ENCODE measurements around the gene DIS3L2.
"Not testable (repeated sequence)": the region's sequence is repeated elsewhere in the genome, so short reads cannot be mapped to it uniquely, and the experiment has no call there.

The DIS3L2 gene

DNA sequence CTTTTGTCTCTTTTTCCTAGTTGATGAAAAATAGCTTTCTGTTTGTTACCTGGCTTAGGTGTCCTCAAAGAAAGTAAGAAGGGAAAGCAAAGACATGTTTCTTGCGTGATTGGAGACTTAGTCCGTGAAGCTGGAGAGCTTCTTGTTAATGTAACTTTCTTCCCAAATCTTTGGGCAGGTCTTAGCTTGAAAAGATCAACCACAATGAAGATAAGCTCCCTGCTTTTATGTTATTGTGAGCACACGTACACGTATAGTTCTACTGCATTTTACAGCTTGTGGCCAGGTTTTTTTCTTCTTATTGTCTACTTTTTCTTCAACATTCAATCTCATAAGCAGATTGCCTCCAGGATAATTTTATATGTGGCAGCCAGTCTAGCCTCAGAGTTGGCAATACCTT is 99.8 kb downstream of the DIS3L2 start:
- no peak for DNase-seq

DNA sequence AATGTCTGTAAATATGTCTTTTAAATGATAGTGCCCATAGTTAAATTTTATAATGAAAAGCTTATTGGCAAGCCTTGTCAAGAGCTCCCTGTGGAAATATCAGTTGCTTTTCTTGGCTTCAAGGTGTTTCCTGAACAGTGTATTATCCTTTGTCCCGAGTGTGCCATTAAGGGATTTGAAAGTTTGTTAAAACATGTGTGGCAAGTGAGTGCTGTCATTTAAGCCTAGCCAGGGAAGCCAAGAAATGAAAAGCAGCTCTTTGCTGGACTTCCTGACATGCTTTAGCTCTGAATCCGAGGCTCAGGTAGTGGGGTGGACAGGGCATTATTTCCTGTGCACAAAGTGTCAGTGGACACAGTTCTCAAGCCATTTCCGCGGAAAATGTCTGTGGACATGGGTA is 111.5 kb downstream of the DIS3L2 start:
- DNase-seq = no peak

DNA sequence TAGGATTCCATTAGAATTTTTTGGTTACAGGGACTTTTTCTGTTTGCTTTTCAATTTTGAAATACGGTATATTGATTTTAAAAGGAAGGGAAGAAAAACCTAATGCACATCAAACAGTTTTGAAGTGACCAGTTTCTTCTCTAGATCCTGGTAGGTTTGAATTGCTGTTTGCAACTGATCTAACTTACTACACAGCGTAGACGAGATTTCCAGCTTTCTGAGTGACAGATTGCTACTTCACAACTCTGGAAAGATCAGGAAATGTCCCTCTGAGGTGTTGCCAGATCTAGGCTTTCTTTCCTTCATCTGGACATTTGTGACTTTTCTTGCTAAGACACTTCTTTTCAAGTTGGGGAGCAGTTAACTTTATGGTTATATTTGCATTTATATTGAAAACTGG is 112.2 kb downstream of the DIS3L2 start:
- no peak for DNase-seq

DNA sequence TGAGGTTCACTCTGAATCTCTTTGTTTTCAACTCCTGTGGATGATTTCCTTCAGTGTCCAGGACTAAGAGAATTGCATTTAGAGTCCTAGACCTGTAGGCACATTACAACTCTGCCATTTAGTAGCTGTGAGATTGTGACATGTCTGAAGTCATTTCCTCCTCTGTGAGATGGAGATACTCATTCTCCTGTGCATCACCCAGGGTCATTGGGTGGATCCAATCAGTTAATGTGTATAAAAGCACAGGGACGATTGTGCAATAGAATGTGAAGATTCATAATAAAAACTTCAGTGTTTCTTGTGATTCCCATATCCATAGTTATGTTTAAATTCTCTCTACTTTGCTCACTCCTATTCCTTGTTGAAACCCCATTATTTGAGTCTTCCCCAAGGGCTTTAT is 113.6 kb downstream of the DIS3L2 start:
- DNase-seq = no peak

DNA sequence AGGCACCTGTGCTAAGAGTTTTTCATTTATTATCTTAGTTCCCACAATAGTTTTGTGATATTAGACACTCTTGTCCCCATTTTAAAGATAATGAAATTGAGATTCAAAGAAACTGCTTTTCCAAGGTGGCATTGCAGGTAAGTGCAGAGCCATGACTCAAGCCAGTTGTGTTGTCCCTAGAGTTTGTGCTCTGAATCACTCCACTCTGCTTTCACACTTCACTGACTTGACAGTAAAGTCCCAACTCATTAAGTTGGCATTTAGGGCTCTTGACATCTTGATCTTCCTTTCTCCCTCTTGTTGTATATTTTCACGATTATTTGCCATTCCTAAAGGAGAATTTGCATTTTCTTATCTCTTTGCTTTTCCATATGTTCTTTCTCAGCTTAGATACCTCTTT is 114.3 kb downstream of the DIS3L2 start:
- no peak for DNase-seq

DNA sequence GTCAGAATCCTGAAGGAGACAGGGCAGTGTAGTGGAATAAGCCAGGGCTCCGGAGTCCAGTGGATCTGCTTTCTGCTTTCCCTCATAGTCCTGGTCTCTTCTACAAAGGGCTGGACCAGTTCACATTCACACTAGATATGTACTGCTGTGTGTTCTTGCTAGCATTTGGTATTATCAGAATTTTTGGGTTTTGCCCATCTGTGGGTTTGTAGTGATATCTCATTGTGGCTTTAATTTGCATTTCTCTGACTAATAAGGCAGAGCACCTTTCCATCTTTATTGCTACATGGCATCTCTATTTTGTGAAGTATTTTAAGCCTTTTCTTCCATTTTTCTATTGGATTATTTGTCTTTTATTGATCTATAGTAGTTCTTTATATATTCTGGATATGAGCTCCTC is 114.8 kb downstream of the DIS3L2 start:
- DNase-seq = peak; percentile 7

DNA sequence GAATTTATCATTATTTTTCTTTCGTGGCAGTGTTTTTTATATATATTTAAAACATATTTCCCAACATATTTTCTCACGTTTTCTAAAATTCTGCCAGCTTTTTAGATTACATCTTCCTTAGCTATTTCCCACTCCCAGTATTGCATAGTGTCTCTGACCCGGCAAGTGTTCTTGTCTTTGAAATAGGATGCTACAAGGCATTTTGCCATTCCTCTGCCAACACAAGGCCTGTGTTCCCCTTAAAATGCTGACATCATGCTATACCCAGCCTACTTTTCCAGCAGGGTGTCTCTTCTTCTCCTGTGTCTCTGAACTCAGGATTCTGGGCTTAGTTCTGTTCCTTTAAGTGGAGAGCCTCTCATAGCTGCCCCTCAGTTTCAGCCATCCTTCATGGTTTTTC is 115.2 kb downstream of the DIS3L2 start:
- DNase-seq = no peak

DNA sequence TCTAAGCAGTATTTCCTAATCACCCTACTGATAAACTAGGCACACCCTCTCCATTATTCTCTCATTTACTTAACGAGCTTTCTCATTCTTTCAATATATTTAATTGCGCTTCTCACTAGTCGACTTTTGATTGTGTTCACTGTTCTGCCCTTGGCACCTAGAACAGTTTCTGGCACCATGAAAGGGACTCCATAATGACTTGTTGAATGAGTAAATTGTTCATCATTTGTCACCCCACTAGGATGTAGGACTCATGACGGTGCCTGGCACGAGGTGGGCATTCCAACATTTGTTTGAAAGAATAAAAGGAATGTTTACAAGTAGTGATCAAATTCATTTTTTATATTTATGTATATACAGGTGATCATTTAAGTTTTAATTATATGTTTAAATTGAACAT is 123.7 kb downstream of the DIS3L2 start:
- DNase-seq = no peak

DNA sequence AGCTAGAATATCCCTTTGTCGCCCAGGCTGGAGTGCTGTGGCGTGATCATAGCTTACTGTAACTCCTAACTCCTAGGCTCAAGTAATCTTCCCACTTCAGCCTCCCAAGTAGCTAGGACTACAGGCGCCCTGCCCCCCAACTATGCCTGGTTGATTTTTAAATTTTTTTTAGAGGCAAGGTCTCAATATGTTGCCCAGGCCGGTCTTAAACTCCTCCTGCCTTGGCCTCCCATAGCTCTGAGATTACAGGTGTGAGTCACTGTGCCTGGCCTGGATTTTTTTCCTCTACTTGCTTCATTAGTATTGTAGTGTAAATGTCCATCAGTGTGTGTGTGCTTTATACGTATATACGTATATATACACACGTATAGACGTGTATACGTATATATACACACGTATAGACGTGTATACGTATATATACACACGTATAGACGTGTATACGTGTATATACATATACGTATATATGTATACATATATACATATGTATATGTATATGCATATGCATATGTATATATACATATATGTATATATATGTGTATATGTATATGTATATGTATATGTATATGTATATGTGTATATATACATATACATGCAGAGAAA is 124.4 kb downstream of the DIS3L2 start:
- DNase-seq = no peak

DNA sequence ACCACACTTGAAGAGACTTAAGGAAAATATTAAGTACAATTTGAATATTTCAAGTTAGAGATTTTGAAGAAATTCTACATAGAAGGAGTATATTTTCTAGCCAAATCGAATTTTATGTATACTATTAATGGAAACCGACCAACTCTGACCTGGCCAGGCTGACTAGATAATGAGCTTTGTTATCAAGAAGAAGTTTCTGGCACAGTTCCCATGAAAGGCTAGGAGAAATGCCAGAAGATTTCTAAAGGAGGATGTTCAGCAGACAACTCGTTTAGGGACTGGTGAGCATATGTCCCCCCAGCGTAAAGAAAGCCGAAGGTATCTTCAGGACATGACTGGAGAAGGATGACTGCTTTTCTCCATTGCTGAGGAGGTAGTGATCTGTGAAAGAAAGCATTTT is 127.3 kb downstream of the DIS3L2 start:
- peak; percentile 17 for DNase-seq

DNA sequence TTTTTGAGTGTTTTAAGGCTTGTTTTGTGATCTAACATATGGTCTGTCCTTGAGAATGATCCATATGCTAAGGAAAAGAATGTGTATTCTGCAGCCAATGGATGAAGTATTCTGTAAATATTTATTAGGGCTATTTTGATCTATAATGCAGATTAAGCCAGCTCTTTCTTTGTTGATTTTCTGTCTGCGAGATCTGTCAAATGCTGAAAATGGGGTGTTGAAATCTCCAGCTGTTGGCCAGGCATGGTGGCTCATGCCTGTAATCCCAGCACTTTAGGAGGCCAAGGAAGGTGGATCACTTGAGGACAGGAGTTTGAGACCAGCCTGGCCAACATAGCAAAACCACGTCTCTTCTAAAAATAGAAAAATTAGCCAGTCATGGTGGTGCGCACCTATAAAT is 132.7 kb downstream of the DIS3L2 start:
- DNase-seq = no peak

DNA sequence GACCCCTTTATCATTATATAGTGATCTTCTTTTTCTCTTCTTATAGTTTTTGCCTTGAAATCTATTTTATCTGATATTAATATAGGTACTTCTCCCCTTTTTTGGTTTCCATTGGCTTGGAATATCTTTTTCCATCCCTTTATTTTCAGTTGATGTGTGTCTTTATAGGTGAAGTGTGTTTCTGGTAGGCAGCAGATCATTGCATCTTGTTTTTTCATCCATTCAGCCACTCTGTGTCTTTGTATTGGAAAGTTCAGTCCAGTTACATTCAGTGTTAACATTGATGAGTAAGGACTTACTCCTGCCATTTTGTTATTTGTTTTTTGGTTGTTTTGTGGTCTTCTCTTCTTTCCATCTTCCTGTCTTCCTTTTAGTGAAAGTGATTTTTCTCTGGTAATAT is 133.4 kb downstream of the DIS3L2 start:
- no peak for DNase-seq

DNA sequence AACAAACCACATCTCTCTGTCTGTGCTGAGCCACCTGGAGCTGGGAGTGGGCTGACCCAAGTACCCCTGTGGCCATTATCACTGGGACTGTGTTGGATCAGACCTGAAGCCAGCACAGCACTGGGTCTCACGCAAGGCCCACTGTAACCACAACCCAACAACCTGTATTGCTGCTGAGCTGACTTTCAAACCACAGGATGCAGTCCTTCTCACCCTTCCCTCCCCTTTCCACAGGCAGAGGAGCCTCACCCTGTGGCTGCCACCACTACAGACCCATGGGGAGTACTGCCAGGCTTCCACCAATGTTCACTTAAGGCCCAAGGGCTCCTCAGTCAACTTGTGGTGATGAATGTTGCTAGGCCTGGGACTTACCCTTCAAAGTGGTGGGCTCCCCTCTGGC is 135.7 kb downstream of the DIS3L2 start:
- DNase-seq = no peak

DNA sequence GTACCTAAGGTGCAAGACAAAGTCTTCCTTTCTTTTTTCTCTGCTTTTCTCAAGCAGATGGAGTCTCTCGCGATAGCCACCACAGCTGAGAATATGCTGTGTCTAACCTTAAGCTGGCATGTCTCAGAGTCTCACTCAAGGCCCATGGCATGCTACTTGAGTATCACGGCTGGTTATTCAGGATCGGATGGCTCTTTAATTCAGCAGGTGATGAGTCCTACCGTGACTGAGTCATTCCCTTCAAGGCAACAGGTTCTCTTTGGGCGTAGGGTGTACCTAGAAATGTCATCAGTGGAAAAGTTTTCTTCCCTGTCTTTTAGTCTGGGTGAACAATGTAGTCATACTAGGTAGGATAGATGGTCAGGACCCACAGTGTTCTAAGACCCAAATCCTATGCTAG is 136.2 kb downstream of the DIS3L2 start:
- no peak for DNase-seq

DNA sequence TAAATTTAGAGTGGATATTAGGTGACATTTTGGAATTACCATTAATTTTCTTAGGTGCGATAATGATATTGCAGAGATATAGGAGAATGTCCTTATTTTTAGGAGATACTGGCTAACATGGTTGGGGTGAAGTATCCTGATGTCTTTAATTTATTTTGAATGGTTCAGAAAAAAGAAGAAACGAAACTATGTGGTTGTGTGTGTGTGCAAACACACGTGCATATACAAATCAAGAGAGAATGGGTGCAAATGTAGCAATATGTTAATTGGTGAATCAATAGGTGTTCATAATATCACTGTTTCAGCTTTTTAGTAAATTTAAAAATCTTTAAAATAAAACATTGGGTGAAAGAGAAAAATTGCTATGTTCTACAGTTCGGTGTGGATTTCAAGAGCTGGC is 140.9 kb downstream of the DIS3L2 start:
- DNase-seq = no peak

DNA sequence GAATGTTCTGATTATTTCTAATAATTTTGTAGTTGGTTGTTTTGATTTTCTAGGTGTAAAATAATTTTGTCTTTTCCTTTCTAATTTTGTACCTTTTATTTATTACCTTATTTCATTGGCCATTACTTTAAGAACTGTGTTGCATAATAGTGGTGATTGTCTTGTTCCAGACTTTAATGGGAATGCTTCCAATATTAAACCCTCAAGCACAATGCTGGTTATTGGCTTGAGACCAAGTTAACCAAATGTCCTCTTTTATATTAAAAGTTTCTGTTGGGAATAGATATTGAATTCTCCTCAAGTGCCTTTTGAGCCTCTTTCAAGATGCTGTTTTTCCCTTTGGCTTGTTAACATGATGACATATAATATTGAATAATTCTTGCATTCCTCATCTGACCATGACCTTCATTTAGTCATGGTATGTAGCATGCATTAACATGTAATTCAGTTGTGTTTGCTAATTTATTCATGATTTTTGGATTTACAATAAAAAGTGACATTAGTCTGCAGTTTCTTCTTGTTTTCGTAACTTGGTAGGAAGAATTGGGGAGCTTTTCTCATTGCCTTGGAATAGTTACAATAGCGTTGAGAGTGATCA is 141.7 kb downstream of the DIS3L2 start:
- DNase-seq = no peak

DNA sequence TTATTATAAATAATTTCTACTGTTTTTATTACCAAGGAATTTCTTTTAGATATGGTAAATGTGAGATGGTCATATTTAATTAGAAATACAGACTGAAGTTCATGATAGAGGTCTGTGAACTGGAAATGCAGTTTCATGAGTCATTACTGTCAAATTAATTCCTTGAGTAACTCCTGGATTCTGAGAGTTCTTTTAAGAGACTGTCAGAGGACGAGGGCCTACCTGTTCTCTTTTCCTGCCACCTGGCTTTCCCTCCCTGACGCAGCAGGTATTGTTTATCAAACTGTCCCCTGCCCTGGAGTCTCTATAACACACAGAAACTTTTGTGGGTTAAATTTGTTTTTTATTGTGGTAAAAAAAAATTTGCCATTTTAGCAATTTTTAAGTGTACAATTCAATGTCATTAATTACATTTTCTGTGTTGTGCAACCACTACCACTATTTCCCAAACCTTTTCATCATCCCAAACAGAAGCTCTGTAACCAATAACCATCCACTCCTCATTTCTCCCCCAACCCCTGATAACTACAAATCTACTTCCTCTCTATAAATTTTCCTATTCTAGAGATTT is 142.6 kb downstream of the DIS3L2 start:
- DNase-seq = no peak

DNA sequence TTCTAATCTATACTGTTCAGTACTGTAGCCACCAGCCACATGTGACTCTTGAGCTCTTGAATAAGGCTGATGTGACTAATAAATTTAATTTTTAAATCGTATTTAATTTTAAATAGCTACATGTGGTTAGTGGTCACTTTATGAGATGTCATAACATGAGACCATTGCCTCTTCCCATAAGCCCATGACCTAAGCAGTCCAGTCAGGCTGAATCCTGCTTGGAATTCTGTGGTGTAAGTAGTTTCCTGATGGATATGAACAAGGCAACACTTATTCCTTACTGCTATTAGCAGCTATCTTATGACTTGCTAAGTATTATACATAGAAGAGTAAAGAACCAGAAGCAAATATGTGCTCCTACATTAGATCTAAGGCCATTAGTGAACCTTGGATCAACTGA is 150.0 kb downstream of the DIS3L2 start:
- no peak for DNase-seq

DNA sequence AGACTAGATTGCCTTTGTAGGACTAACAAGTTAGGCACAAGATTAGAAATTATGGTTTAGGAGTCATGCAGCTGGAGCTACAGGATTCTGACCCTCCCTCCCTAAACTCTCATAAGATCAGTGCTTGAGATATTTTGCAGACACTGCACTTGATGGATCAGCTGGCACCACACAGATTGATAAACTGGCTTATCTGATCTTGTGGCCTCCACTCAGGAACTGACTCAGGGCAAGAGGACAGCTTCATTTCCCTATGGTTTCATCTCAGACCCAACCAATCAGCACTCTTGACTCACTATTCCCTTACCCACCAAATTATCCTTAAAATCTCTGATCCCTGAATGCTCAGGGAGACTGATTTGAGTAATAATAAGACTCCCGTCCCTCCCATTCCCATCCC is 152.3 kb downstream of the DIS3L2 start:
- DNase-seq = peak; percentile 17

DNA sequence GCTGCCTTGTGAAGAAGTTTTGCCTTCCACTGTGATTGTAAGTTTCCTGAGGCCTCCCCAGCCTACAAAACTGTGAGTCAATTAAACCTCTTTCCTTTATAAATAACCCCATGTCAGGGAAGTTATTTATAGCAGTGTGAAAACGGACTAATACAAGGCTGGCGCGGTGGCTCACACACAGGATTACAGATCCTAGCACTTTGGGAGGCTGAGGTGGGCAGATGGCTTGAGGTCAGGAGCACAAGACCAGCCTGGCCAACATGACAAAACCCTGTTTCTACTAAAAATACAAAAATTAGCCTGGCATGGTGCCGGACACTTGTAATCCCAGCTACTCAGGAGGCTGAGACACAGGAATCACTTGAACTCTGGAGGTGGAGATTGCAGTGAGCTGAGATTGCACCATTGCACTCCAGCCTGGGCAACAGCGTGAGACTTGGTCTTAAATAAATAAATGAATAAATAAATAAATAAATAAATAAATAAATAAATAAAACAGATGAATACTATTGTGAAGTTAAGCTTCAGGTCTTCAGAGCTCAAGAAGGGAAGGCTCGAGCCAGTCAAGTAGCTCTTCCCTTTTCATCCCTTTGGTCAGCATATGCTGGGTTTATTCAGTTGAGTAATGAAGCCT is 154.3 kb downstream of the DIS3L2 start:
- DNase-seq = not testable (repeated sequence)

DNA sequence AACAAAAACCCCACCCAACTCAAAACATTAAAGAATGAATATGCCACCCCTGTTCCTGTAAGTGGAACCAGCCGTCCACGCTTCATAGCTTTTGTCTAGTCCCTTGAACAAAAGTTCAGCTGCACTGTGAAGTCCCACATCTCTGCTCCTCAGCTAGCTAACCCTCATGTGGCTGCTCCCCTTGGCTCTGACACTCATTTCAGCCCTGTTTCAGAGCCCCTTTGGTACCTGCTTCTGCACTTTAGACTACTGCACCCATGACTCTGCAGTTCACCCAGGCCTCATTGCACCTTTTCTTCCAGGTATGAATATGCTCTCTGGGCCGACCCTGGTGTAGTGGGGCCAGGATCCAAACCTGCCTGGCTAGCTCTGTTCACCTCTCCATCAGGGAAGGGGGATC is 155.3 kb downstream of the DIS3L2 start:
- no peak for DNase-seq

DNA sequence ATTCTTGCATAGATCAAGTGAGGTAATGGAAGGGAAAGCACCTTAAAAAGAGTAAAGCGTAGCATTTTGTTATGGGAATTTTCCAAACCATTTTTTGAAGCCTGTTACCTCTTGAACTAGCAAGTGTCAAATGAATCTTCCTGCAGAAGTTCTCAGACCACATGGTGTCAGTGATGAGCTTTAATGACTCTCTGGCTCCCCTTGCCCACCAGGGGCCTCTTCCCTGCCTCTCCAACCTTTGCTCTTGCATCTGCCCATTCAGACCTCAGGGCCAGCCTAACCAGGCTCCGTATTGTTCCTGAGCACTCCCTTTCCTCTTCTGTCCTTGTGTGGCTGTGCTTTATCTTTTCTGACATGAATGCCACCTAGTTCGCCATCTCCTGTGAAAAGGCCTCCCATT is 155.9 kb downstream of the DIS3L2 start:
- no peak for DNase-seq

DNA sequence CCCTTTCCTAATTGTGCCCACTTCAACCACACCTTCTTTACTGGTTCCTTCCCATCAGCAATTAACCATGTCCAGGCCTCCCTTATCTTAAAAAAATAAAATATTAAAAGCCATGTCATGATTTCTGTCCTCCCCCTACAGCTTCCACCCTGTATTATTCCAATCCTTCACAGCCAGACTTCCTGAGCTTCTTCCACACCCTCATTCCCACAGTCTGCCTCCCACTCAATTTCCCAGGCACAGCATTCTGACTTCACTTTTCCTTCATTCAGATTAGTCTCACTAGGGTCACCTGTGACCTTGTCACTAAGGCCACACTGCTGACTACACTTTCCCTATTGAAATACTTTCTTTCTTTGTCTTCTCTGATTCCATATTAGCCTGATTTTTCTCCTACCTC is 159.4 kb downstream of the DIS3L2 start:
- no peak for DNase-seq

DNA sequence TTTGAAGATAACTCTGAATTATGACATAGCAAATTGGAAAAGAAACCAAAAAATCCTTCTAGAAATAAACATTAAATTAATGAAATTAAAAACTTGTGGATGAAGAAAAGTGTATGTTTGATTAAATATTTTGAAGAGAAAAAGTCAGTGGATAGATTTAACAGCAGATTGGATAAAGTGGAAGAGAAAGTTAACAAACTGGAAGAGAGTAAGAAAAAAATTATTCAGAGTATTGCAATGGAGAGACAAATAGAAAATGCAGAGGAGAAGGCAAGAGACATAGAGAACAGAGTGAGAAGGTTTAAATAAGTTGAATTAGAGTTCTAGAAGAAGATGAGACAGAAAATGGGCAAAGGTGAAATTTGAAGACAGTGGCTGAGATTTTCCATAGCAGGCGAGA is 162.8 kb downstream of the DIS3L2 start:
- no peak for DNase-seq

Data from hematopoietic multipotent progenitor cell treated with erythropoietin and hydrocortisone succinate and interleukin-3 and kit ligand, for 8 days (in vitro differentiated cells).